H1 (cell line): Measurements from ENCODE around the gene EML4. TPM values are rescaled to one million over a fixed set of nuclear protein-coding genes. Genes with fewer than 3 reads are reported as not detected.

Experiments
- CTCF ChIA-PET: fragments of 300-600 bp; sonication (Branson Sonifier 250); formaldehyde crosslinking; loops from one replicate; lab custom pipeline; 2021; ENCODE audit not compliant: partially characterized antibody; lab: Charles Lee
- POLR2A ChIA-PET: fragments of 300-600 bp; sonication (Branson Sonifier 250); formaldehyde crosslinking; loops from one replicate; lab custom pipeline; 2021; ENCODE audit warnings: inconsistent platforms; ENCODE audit not compliant: partially characterized antibody; lab: Charles Lee
- DNase-seq, 2 experiments: peaks; one replicate each; pipeline versions ENCODE4 v3.0.0 to v3.0.0-alpha.2; 2010 to 2022; ENCODE audit warnings: low spot score in 2 of 2, low read depth in 1 of 2, mixed read lengths in 1 of 2
- FAIRE-seq: peaks from 2 replicates; lab custom pipeline; 2011; peaks lifted over from hg19 to GRCh38; lab: Jason Lieb, UNC
- H2AFZ ChIP-seq: 2 replicates; pipeline ENCODE4 v1.8.1; 2012; ENCODE audit warnings: low read length, inconsistent platforms
- H2AK5ac ChIP-seq: 2 replicates; pipeline ENCODE4 v1.6.1; 2013; ENCODE audit warnings: low read depth, low read length
- H2BK120ac ChIP-seq: replicated peaks from 2 replicates; pipeline ENCODE3; 2013; ENCODE audit warnings: low read depth, low read length, inconsistent platforms
- H2BK12ac ChIP-seq: 2 replicates; pipeline ENCODE4 v1.6.1; 2013; ENCODE audit warnings: low read depth, low read length
- H2BK15ac ChIP-seq: 2 replicates; pipeline ENCODE4 v1.6.1; 2013; ENCODE audit warnings: low read length
- H2BK20ac ChIP-seq: 2 replicates; pipeline ENCODE4 v1.6.1; 2013; ENCODE audit warnings: low read length
- H2BK5ac ChIP-seq: 2 replicates; pipeline ENCODE4 v1.6.1; 2013; ENCODE audit warnings: low read depth, low read length
- H3K14ac ChIP-seq: 2 replicates; pipeline ENCODE4 v1.6.1; 2013; ENCODE audit warnings: inconsistent platforms; ENCODE audit not compliant: insufficient read length
- H3K18ac ChIP-seq: 2 replicates; pipeline ENCODE4 v1.6.1; 2013; ENCODE audit warnings: low read length; ENCODE audit errors: extremely low read depth
- H3K23ac ChIP-seq: 2 replicates; pipeline ENCODE4 v1.6.1; 2013; ENCODE audit warnings: inconsistent platforms; ENCODE audit not compliant: insufficient read length
- H3K23me2 ChIP-seq: 2 replicates; pipeline ENCODE4 v1.6.1; 2013; ENCODE audit warnings: low read depth, low read length
- H3K27ac ChIP-seq: 2 replicates; pipeline ENCODE4 v1.6.1; 2011; ENCODE audit warnings: low read depth, low read length, inconsistent platforms
- H3K27me3 ChIP-seq, 4 experiments: replicated peaks in 1 of 4; 1 replicate in 1 of 4; 2 replicates in 3 of 4; pipeline versions ENCODE4 v1.6.1 to v1.8.1; 2011 to 2013; ENCODE audit warnings: low read length in 3 of 4, mild to moderate bottlenecking in 3 of 4, inconsistent platforms in 2 of 4, mixed read lengths in 2 of 4, moderate library complexity in 1 of 4; ENCODE audit not compliant: control insufficient read depth in 3 of 4, insufficient read depth in 3 of 4; ENCODE audit errors: extremely low read depth in 1 of 4
- H3K36me3 ChIP-seq, 4 experiments: 2 replicates each; pipeline versions ENCODE4 v1.6.1 to v1.8.1; 2011 to 2013; ENCODE audit warnings: mild to moderate bottlenecking in 4 of 4, low read length in 3 of 4, moderate library complexity in 2 of 4, control low read depth in 1 of 4, inconsistent platforms in 1 of 4; ENCODE audit not compliant: insufficient read depth in 4 of 4, control insufficient read depth in 2 of 4
- H3K4ac ChIP-seq: replicated peaks from 2 replicates; pipeline ENCODE3; 2013; ENCODE audit warnings: low read length, low read depth, mixed read lengths, inconsistent platforms; ENCODE audit not compliant: insufficient read length
- H3K4me1 ChIP-seq, 4 experiments: replicated peaks in 1 of 4; 1 replicate in 1 of 4; 2 replicates in 3 of 4; pipeline versions ENCODE4 v1.6.1 to v1.8.1; 2011 to 2013; ENCODE audit warnings: low read length in 3 of 4, inconsistent platforms in 2 of 4, mixed read lengths in 1 of 4; ENCODE audit not compliant: insufficient read depth in 4 of 4, control insufficient read depth in 3 of 4
- H3K4me2 ChIP-seq, 2 experiments: 2 replicates each; pipeline versions ENCODE4 v1.6.1 to v1.8.1; 2011 to 2013; ENCODE audit warnings: low read depth in 2 of 2, low read length in 2 of 2, control low read depth in 1 of 2, inconsistent platforms in 1 of 2, mild to moderate bottlenecking in 1 of 2; ENCODE audit not compliant: insufficient read depth in 1 of 2
- H3K4me3 ChIP-seq, 4 experiments: fragments of 200-600, 300-600 bp in 1 of 4; sonication (generic), shearing (Covaris generic), sonication (Bioruptor Twin) in 1 of 4; 2 replicates each; pipeline versions ENCODE4 v1.5.1 to v1.8.1; 2011 to 2016; ENCODE audit warnings: low read length in 4 of 4, low read depth in 3 of 4, control low read depth in 2 of 4, inconsistent platforms in 2 of 4, mild to moderate bottlenecking in 2 of 4, mixed read lengths in 1 of 4, moderate library complexity in 1 of 4; ENCODE audit not compliant: insufficient read depth in 2 of 4; ENCODE audit errors: extremely low read depth in 1 of 4
- H3K56ac ChIP-seq: replicated peaks from 2 replicates; pipeline ENCODE3; 2013; ENCODE audit warnings: low read depth, mild to moderate bottlenecking, mixed read lengths, low read length, inconsistent platforms; ENCODE audit not compliant: insufficient read length
- H3K79me1 ChIP-seq: 2 replicates; pipeline ENCODE4 v1.6.1; 2013; ENCODE audit warnings: low read depth, low read length, control low read depth
- H3K79me2 ChIP-seq, 2 experiments: 2 replicates each; pipeline versions ENCODE4 v1.6.1 to v1.8.1; 2012 to 2013; ENCODE audit warnings: low read length in 2 of 2, mild to moderate bottlenecking in 2 of 2, inconsistent platforms in 1 of 2; ENCODE audit not compliant: insufficient read depth in 2 of 2, control insufficient read depth in 1 of 2
- H3K9ac ChIP-seq, 4 experiments: replicated peaks in 1 of 4; 1 replicate in 1 of 4; 2 replicates in 3 of 4; pipeline versions ENCODE4 v1.6.1 to v1.8.1; 2011 to 2013; ENCODE audit warnings: low read depth in 3 of 4, low read length in 3 of 4, control low read depth in 2 of 4, mild to moderate bottlenecking in 2 of 4, moderate library complexity in 2 of 4, inconsistent platforms in 1 of 4; ENCODE audit errors: extremely low read depth in 1 of 4
- H3K9me3 ChIP-seq, 2 experiments: 2 replicates each; pipeline versions ENCODE4 v1.6.1 to v1.8.1; 2012 to 2013; ENCODE audit warnings: mild to moderate bottlenecking in 2 of 2, moderate library complexity in 2 of 2, control low read depth in 1 of 2, inconsistent platforms in 1 of 2, low read depth in 1 of 2, low read length in 1 of 2, mixed read lengths in 1 of 2; ENCODE audit not compliant: insufficient read depth in 2 of 2
- H4K20me1 ChIP-seq, 2 experiments: replicated peaks in 1 of 2; 2 replicates each; pipeline versions ENCODE3 to v1.8.1; 2011 to 2013; ENCODE audit warnings: inconsistent platforms in 2 of 2, low read length in 2 of 2, mild to moderate bottlenecking in 1 of 2; ENCODE audit not compliant: insufficient read depth in 2 of 2, control insufficient read depth in 1 of 2
- H4K5ac ChIP-seq: 2 replicates; pipeline ENCODE4 v1.6.1; 2013; ENCODE audit warnings: low read length, low read depth, mixed read lengths, inconsistent platforms; ENCODE audit not compliant: insufficient read length
- H4K8ac ChIP-seq: 2 replicates; pipeline ENCODE4 v1.8.0; 2013; ENCODE audit warnings: mild to moderate bottlenecking, moderate library complexity, low read length, inconsistent platforms; ENCODE audit not compliant: insufficient read depth; ENCODE audit errors: extremely low read depth
- H4K91ac ChIP-seq: replicated peaks from 2 replicates; pipeline ENCODE3; 2013; ENCODE audit warnings: low read length, mixed read lengths, inconsistent platforms; ENCODE audit not compliant: insufficient read length
- CEBPB ChIP-seq: IDR thresholded peaks from 2 replicates; pipeline ENCODE4 v1.6.1; 2012; ENCODE audit warnings: low read depth, low read length
- GABPA ChIP-seq: IDR thresholded peaks from 2 replicates; pipeline ENCODE4 v1.6.1; 2011; ENCODE audit warnings: mild to moderate bottlenecking, low read length, moderate library complexity, borderline replicate concordance; ENCODE audit not compliant: insufficient read depth
- KDM5A ChIP-seq: fragments of 200-600 bp; IDR thresholded peaks from 2 replicates; pipeline ENCODE4 v1.7.1; 2012; ENCODE audit warnings: mild to moderate bottlenecking, low read length, inconsistent platforms, mixed read lengths
- SAP30 ChIP-seq: fragments of 300-600 bp; sonication (generic); IDR thresholded peaks from 2 replicates; pipeline ENCODE4 v1.7.1; 2012; ENCODE audit warnings: low read length, moderate library complexity, mild to moderate bottlenecking, inconsistent platforms; ENCODE audit not compliant: insufficient read depth, insufficient replicate concordance
- SIN3A ChIP-seq, 2 experiments: IDR thresholded peaks in 1 of 2; conservative IDR thresholded peaks in 1 of 2; 2 replicates each; pipeline ENCODE4 v1.6.1; 2011 to 2012; ENCODE audit warnings: low read length in 2 of 2, improper control_type of control experiment in 1 of 2, low read depth in 1 of 2, mild to moderate bottlenecking in 1 of 2
- SRF ChIP-seq: IDR thresholded peaks from 2 replicates; pipeline ENCODE4 v1.6.1; 2011; ENCODE audit warnings: mild to moderate bottlenecking, low read depth, low read length, moderate library complexity
- TAF1 ChIP-seq: IDR thresholded peaks from 2 replicates; pipeline ENCODE4 v1.6.1; 2011; ENCODE audit warnings: mild to moderate bottlenecking, low read depth, low read length
- TEAD4 ChIP-seq: IDR thresholded peaks from 2 replicates; pipeline ENCODE4 v1.6.1; 2012; ENCODE audit warnings: low read depth, low read length, inconsistent platforms, mixed read lengths
- USF2 ChIP-seq: IDR thresholded peaks from 2 replicates; pipeline ENCODE4 v1.6.1; 2011; ENCODE audit warnings: low read length, improper control_type of control experiment
- WGBS, 2 experiments: shearing (Covaris generic) in 1 of 2; methylation state at CpG; one replicate each; pipeline versions ENCODE4 v1.1.6 to v1.1.7; 2013 to 2015; ENCODE audit warnings: low lambda C conversion rate in 2 of 2, mixed read lengths in 2 of 2, inconsistent platforms in 1 of 2, low coverage in 1 of 2, missing lambda C conversion rate in 1 of 2; ENCODE audit not compliant: insufficient replicate concordance in 2 of 2, insufficient coverage in 1 of 2, insufficient read length in 1 of 2; ENCODE audit errors: extremely low coverage in 1 of 2, missing lambda C conversion rate in 1 of 2; 5-methylcytosine and 5-hydroxymethylcytosine counted together
- polyA plus RNA-seq, 7 experiments: library from polyadenylated mRNA; depleted of rRNA in 3 of 7; stranded (reverse) in 5 of 7; unstranded in 2 of 7; fragments of >200 nt in 5 of 7; fragments of 200-250 nt in 2 of 7; gene quantifications; 1 replicate in 5 of 7; 2 replicates in 1 of 7; 4 replicates in 1 of 7; pipeline versions ENCODE4 v1.2.1 to v1.2.3, GENCODE V29; 2011 to 2013; ENCODE audit warnings: missing spikeins in 2 of 7, mixed read lengths in 2 of 7
- total RNA-seq: library from RNA; stranded (reverse); fragmentation: NEBNext Ultra II Directional; extraction: Animal tissue kit (Norgen Biotek cat#: 25700); gene quantifications from 2 replicates; pipeline ENCODE4 v1.2.1, GENCODE V29; 2021
- TF ChIP-seq, protein P1 (sequence below): IDR thresholded peaks from 2 replicates; pipeline ENCODE4 v1.6.1; 2012; ENCODE audit warnings: inconsistent platforms

EML4 gene
- total and polyA plus RNA-seq, 2 of the 8 experiments (the other 6 are each of a cell fraction or from before 2014, with no cell fraction given): 50.1 to 104 TPM

GRCh38 chr2:42200926-42201855 is 32.0 kb downstream of the EML4 start:
- H3K27ac ChIP-seq: no peak overlapping the region
- H3K9me3 ChIP-seq: no peaks in the 10 kb centered on the region
- H2BK12ac ChIP-seq: no peak overlapping the region
- no peaks in the 10 kb centered on the region; the same call in 1 of the 2 replicates for H3K79me1 ChIP-seq
- no peak overlapping the region for H4K8ac ChIP-seq
- peaks cover 0 to 6% of the 10 kb centered on the region in 2 experiments for H4K20me1 ChIP-seq
- no peak overlapping the region for H3K4me3 ChIP-seq
- no peak overlapping the region for H2BK120ac ChIP-seq
- no peak overlapping the region for H3K23ac ChIP-seq
- H3K4me1 ChIP-seq: peaks cover 0 to 7% (median 2%) of the 10 kb centered on the region in 4 experiments; a peak in 2 of 7 replicates
- peaks cover 8 to 89% of the 10 kb centered on the region in 2 experiments for H3K79me2 ChIP-seq
- no peaks in the 10 kb centered on the region for H3K27me3 ChIP-seq
- no peak overlapping the region for H2BK5ac ChIP-seq
- no peak overlapping the region for H4K5ac ChIP-seq
- no peaks in the 10 kb centered on the region for H3K36me3 ChIP-seq
- H4K91ac ChIP-seq: no peak overlapping the region
- no peak overlapping the region for H3K14ac ChIP-seq
- no peak overlapping the region for H2AK5ac ChIP-seq
- POLR2A ChIA-PET: interaction anchor here (0.6 kb wide), 1 partner anchor 417 kb away, joined by 3 read pairs; no protein-coding TSS in a partner anchor
- H3K18ac ChIP-seq: no peak overlapping the region
- no peak overlapping the region for H3K4ac ChIP-seq
- H2BK15ac ChIP-seq: no peak overlapping the region
- H2BK20ac ChIP-seq: no peak overlapping the region
- H3K9ac ChIP-seq: no peak overlapping the region
- no peak overlapping the region for H3K4me2 ChIP-seq
- WGBS, 2 experiments: 92% methylated on average over 5 of the region's 5 CpGs; no CpG with 5 or more reads in 1 of the 2 experiments
- no peak for DNase-seq
- FAIRE-seq: no peak
- H3K23me2 ChIP-seq: no peaks in the 10 kb centered on the region
- CTCF ChIA-PET: interaction anchor here (0.9 to 1.2 kb wide), 3 partner anchors 38 to 105 kb away, joined by 3 to 5 read pairs (median 3); no protein-coding TSS in a partner anchor
- no peak overlapping the region for H3K56ac ChIP-seq
- H2AFZ ChIP-seq: no peak overlapping the region
- TF ChIP-seq TAF1 (no peak), GABPA (no peak), KDM5A (no peak), CEBPB (no peak), SAP30 (no peak), SRF (no peak), TEAD4 (no peak), USF2 (no peak), SIN3A (conservative IDR thresholded peaks at IDR 0.05 in 1 of 2, IDR thresholded peaks at IDR 0.05 in 1 of 2; ENCODE audit: low read depth in 1 of 2, low read length in 2 of 2) (no peak)
- TF ChIP-seq, protein P1, sequence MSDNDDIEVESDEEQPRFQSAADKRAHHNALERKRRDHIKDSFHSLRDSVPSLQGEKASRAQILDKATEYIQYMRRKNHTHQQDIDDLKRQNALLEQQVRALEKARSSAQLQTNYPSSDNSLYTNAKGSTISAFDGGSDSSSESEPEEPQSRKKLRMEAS: no peak
